GM12892 (cell line): ENCODE measurements around the gene ATE1. TPM values are rescaled to one million over a fixed set of nuclear protein-coding genes. Genes with fewer than 3 reads are reported as not detected.
"Not testable (repeated sequence)": the region's sequence is repeated elsewhere in the genome, so short reads cannot be mapped to it uniquely, and the experiment has no call there.

Experiments
- DNase-seq: peaks from one replicate; pipeline ENCODE4 v3.0.0; 2011; ENCODE audit not compliant: insufficient read length
- FAIRE-seq: peaks from 2 replicates; lab custom pipeline; 2011; peaks lifted over from hg19 to GRCh38; lab: Jason Lieb, UNC
- POLR2A ChIP-seq: IDR thresholded peaks from 2 replicates; pipeline ENCODE4 v1.6.1; 2011; ENCODE audit warnings: low read depth, low read length, control low read depth
- POLR2AphosphoS5 ChIP-seq: IDR thresholded peaks from 2 replicates; pipeline ENCODE4 v1.6.1; 2011; ENCODE audit warnings: low read depth, low read length, control low read depth
- TAF1 ChIP-seq: IDR thresholded peaks from 2 replicates; pipeline ENCODE4 v1.6.1; 2011; ENCODE audit warnings: low read depth, mild to moderate bottlenecking, control low read depth, low read length, borderline replicate concordance
- polyA plus RNA-seq: library from polyadenylated mRNA; unstranded; fragments of >200 nt; gene quantifications from one replicate; pipeline ENCODE4 v1.2.1, GENCODE V29; 2012; ENCODE audit warnings: missing spikeins, inconsistent platforms; ENCODE audit not compliant: missing spikeins

The ATE1 gene
- 13.3 TPM for polyA plus RNA-seq

DNA sequence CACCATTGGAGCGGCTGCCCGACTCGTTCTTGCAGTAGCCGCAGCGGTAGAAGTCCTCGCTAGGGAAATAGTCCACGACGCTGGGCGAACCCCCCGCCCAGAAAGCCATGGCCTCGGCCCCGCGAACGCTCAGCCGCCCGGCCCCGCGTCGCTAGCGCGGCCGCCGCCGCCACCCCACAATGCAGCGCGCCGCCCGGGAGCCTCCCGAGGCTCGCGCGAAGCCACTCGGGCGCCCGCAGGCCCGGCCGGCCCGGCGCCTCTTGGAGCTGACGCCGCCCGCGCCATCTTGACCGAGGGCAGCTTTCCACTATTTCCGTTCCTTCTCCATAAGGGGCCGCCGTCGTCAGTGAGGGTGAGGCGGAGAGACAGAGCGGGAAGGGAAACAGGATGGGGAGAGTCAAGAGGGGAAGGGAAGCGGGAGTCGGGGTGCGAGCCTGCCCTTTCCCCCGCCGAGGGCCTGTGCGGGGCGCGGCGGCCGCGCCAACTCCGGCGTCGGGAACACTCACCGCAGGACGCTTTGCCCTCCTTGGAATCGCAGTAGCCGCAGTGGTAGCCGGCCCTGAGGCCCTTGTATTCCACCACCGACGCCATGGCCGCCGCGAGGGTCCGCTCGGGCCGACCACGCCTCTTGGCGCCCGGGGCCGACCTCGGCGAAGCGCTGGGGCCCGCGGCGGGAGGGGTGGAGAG is at the start of gene ATE1:
ATE1 (minus strand) TSS at position 191 of the 687 bp plus-strand sequence; CDS start at position 109, 82 bp downstream.
- TF ChIP-seq POLR2A, result peak; percentile 76; the same call in 1 of the 2 replicates
- TF ChIP-seq POLR2AphosphoS5, result peak; percentile 86
- peak; percentile 84 for TF ChIP-seq TAF1
- peak; percentile 77 for DNase-seq
- FAIRE-seq, result peak; percentile 77

DNA sequence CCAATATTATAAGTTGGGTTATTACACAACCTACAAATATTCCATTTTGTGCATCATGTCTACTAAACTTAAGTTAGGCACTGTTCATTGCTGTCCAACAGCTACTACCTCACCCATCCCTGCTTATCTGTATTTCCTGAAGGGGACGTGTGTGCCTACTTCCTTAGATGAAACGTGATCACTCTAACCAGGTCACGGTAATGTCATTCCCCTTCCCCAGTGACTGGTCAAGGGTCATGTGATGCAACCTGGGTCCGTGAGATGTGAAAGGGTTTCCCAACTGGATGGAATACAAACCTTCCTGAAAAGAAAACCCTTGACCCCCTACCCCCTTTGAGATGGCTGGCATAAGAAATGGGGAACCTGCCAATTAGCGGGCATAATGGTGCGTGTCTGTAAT is 48.8 kb upstream of the ATE1 start:
- FAIRE-seq, result no peak
- DNase-seq, result no peak
- TF ChIP-seq TAF1, result no peak
- no peak for TF ChIP-seq POLR2A
- TF ChIP-seq POLR2AphosphoS5, result no peak

DNA sequence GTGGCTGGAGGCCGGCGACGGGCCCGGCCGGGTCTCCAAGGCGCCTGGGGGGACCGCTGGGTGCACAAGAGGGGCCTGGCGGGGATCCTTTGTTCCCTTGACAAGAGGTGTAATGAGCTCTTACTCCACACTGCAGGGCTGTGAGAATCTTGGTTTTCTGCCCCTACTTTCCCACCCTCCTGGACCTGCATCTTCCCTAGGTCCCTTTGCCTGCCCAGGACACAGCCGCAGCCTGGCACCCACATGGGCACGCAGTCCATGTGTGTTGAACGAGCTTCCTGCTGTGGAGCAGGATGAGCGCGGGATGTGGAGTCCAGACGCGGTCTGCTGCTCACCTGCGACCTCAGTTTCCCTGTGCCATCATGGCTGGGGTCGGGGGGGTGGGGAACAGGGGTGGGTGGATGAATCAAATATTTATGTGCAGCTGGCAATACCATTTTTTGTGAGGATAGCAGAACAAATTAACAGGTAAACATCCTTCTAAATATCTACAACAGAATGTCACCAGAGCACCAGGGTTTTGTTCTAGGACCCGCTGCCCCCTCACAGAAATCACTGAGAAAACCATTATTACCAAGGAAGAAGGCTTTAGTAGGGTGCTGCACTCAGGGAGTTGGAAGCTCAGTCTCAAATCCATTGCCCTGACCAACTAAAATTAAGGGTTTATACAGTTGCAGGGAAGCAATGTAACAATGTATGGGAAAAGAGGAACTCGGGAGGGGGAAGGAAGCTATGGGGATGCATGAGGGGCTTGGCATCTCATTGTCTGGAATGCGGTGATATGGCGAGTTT is 47.7 kb upstream of the ATE1 start:
- DNase-seq, result no peak
- FAIRE-seq, result no peak
- no peak for TF ChIP-seq POLR2AphosphoS5
- no peak for TF ChIP-seq TAF1
- no peak for TF ChIP-seq POLR2A

DNA sequence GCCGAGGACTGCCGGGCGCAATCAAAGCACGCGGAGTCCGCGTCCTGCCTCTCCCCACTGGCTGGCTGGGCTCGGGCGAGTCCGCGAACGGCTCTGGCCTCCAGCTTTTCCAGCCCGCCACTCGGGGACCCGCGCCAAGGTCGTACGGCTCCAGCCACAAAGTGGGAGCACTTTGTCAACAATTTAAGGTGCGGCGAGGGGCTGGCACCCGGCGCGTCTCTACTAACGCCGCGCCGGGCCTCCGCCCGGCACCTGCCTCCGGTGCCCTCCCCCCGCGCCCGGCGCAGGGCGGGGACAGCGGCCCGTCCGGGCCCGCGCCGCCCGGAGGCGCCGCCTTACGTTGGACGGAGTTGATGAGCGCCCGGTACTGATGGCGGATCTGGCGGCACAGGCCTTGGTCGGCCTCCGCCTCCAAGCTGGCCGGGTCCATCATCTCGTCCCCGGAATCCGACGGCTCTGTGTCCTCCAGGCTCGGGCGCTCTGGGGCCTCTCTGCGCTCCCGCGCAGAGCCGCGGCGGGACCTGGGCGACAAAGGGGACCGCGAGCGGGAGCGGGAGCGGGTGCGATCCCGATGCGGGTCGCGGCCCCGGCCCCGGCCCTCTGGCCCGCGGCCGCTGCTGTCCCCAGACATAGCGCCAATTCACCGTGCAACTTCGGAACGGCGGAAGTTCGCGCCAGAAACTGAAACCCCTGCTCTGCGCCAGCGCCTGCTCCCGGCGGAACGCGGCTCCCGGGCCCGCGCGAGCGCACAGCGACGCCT is 46.9 kb upstream of the ATE1 start, which contains the start of gene NSMCE4A:
NSMCE4A (minus strand) TSS at position 683 of the 760 bp plus-strand sequence; CDS start at position 631, 52 bp downstream.
- DNase-seq, result peak; percentile 87
- FAIRE-seq, result peak; percentile 94
- peak; percentile 24 for TF ChIP-seq POLR2AphosphoS5
- TF ChIP-seq TAF1, result peak; percentile 62
- peak; percentile 86 for TF ChIP-seq POLR2A

DNA sequence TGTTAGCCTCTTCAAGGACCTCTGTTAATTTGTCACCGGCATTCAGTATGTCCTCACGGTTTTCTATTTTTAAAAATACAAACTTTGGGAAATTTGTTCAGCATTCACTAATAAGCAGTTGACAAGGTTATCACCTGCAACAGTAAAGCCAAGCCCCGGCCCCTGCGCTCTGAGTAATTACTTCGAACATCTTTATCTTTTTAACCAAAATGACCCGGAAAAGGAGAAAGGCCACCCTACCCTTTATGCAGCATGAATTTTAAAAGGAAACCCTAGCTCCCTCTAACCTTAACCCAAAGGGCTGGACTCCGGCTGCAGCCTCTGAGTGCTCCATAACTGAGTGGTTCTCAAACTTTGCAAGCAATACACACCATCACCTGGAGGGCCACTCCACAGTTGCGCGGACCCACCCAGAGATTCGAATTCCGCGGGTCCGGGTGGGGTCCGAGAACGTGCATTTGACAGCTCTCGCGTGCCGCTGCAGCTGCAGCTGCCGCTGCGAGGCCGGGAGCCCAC is 46.2 kb upstream of the ATE1 start:
- FAIRE-seq (no peak), DNase-seq (no peak)
- TF ChIP-seq POLR2AphosphoS5, result no peak
- TF ChIP-seq TAF1, result no peak
- TF ChIP-seq POLR2A, result no peak

DNA sequence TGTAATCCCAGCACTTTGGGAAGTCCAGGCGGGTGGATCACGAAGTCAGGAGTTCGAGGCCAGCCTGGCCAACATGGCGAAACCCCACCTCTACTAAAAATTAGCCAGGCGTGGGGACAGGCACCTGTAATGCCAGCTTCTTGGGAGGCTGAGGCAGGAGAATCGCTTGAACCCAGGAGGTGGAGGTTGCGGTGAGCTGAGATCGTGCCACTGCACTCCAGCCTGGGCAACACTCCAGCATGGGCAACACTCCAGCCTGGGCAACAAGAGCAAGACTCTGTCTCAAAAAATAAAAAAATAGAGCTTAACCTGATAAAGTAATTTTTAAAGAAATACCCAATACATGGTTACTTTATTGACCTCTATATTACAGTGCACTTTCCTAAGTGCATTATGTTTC is 41.3 kb upstream of the ATE1 start:
- FAIRE-seq, result not testable (repeated sequence)

DNA sequence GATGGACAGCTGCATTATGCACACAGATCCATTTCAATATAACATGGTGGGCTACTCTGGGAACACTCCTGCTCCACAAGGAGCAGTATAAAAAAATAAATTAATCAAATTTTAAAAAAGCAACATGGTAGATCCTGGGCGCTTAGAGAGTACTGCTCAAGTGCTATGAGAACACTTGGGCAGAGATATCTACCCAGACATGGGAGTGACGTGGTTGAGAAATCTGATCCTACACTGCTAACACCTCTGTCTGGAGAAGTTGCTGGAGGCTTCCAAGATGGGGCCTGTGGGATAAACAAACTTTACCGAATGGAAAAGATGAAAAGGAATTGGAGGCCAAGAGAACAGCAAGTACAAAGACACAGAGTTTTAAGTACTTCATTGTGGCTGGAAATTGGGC is 38.2 kb upstream of the ATE1 start:
- no peak for TF ChIP-seq POLR2AphosphoS5
- TF ChIP-seq POLR2A, result no peak
- TF ChIP-seq TAF1, result no peak
- DNase-seq (no peak), FAIRE-seq (no peak)

More for the DNA sequence above, 41.3 kb upstream of the ATE1 start:
- not testable (repeated sequence) for DNase-seq

DNA sequence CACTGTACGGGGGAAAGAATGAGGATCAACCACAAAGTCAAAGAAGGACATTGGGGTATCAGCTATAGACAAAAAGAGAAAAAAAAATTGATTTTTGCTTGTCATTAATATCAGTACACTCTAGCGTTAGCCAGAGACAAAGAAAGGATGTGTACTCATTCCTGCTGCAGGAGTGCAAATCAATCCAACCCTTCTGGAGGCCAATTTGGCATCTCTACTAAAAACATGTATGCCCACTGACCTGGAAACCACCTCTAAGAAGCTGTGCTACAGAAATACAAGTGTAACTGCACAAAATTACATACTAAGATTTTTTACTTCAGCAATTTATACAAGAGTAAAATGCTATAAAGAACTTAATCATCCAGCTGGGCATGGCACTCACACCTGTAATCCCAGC is 33.6 kb upstream of the ATE1 start:
- DNase-seq (no peak), FAIRE-seq (no peak)
- TF ChIP-seq TAF1 (no peak), POLR2AphosphoS5 (no peak), POLR2A (no peak)

DNA sequence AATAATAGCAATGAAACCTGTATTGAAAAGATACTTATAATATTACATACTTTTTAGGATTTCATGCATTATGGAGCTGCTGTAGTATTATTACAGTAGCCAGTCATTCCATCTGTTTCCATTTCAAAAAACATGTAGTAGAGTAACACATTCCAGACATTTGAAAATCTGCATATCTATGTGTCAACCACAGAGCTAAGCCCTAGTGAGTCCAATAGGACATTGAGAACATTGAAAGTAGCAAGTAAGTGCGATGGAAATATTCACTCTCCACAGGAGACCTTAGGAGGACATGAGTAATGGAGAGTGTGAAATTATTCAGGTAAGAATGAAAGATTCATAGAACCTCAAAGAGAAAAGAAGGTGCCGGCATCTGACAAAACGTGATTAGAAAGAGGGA is 31.8 kb upstream of the ATE1 start:
- no peak for FAIRE-seq
- no peak for TF ChIP-seq TAF1
- no peak for TF ChIP-seq POLR2AphosphoS5
- TF ChIP-seq POLR2A, result no peak
- DNase-seq, result no peak

DNA sequence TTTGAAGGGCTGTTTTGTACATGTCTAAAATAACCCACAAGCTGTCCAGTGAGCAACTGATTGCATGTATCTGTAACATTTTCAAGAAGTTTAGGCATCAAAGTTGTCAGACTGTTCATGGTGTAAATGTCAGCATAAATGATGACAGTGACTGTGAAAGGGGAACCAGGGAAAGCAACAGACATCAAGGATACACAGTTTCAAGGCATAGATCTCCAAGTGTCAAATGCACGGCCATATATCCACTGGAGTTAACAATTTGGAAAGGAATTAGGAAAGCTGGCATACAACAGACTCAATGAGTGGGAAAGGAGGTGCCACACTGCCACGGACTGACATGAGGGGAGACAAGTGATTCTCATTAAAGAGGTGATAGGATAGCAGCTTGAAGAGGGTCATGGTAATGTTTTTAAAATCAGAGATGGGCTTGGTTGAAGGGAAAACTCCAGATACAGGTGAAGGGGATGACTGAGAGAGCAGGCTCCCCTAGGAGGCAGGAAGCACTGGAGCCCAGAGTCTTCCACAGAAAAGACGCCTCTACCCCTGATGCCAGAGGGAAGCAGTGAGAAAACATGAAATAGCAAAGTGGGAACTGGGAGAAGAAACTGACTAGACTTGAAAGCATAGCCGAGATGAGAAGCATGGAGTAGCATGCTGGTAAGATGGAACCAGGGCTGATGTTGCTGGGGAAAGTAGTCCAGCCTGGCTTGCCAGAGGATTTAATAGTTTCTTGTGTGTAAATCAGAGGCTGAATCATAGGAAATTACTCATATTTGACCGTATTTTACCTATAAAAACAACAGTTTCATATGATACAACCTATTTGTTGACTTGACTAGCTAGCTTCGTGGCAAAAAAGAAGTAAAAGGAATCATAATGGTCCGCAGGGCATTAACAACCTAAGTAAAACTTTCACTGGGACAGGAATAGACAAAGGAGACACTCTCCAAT is 28.6 kb upstream of the ATE1 start:
- TF ChIP-seq TAF1, result no peak
- TF ChIP-seq POLR2A, result no peak
- no peak for TF ChIP-seq POLR2AphosphoS5
- FAIRE-seq, result no peak
- no peak for DNase-seq
